Sigmoid colon (tissue), 7 donors: ENCODE measurements around the gene SPTBN4. TPM values are rescaled to one million over a fixed set of nuclear protein-coding genes. Genes with fewer than 3 reads are reported as not detected.
A peak's percentile ranks its signal among the peaks of the same experiment; 100 is the strongest.

Experiments used
- DNase-seq: peaks from one replicate; pipeline ENCODE4 v3.0.0-alpha.2; 2019
- H3K27ac ChIP-seq, 4 donors: fragments of 200-600 bp; sonication (generic); one replicate each; pipeline ENCODE4 v1.5.1; 2016 to 2019; ENCODE audit warnings: mild to moderate bottlenecking in 1 of 4
- H3K27me3 ChIP-seq, 3 donors: fragments of 200-600 bp; sonication (generic); one replicate each; pipeline ENCODE4 v1.5.1; 2019; ENCODE audit warnings: mild to moderate bottlenecking in 1 of 3
- H3K36me3 ChIP-seq, 4 donors: fragments of 200-600 bp; sonication (generic); one replicate each; pipeline ENCODE4 v1.5.1; 2016 to 2019
- H3K4me1 ChIP-seq, 4 donors: fragments of 200-600 bp; sonication (generic); one replicate each; pipeline ENCODE4 v1.5.1; 2017 to 2019
- H3K4me3 ChIP-seq, 4 donors: fragments of 200-600 bp; sonication (generic); one replicate each; pipeline ENCODE4 v1.5.1; 2017 to 2019; ENCODE audit warnings: mild to moderate bottlenecking in 2 of 4, moderate library complexity in 1 of 4
- H3K9me3 ChIP-seq, 4 donors: fragments of 200-600 bp in 3 of 4; sonication (generic) in 3 of 4; one replicate each; pipeline versions ENCODE4 v1.5.1 to v1.6.1; 2013 to 2019
- EP300 ChIP-seq, 4 donors: sonication (generic); formaldehyde crosslinking; IDR thresholded peaks; one replicate each; pipeline ENCODE4 v1.6.1; 2017; ENCODE audit warnings: antibody characterized with exemption in 4 of 4
- POLR2A ChIP-seq, 2 donors: fragments of 450-650 bp; IDR thresholded peaks; one replicate each; pipeline ENCODE4 v1.6.1; 2016; ENCODE audit warnings: antibody characterized with exemption in 2 of 2, mild to moderate bottlenecking in 2 of 2, moderate library complexity in 2 of 2
- POLR2AphosphoS5 ChIP-seq, 4 donors: sonication (generic); formaldehyde crosslinking; IDR thresholded peaks; one replicate each; pipeline ENCODE4 v1.6.1; 2017; ENCODE audit warnings: antibody characterized with exemption in 4 of 4
- WGBS, 2 donors: extraction: QIAGEN DNeasy Blood & Tissue Kit; methylation state at CpG; one replicate each; pipeline ENCODE4 v1.1.7; 2013; 5-methylcytosine and 5-hydroxymethylcytosine counted together
- intact Hi-C: fragments of 100-400 bp; cut with DNase I; formaldehyde crosslinking; loops from one replicate; pipeline ENCODE4 v1.15.1; 2023
- polyA plus RNA-seq, 3 donors: library from polyadenylated mRNA; stranded (reverse); fragments of 200-250 nt; gene quantifications; one replicate each; pipeline ENCODE4 v1.2.3, GENCODE V29; 2013
- total RNA-seq, 4 donors: library from RNA; depleted of rRNA; stranded (reverse); fragments of >200 nt; gene quantifications; one replicate each; pipeline ENCODE4 v1.1.0, GENCODE V29; 2016
- TF ChIP-seq, protein P1 (sequence below), 4 experiments: fragments of 450-650 bp in 3 of 4; fragments of 200-600 bp in 1 of 4; IDR thresholded peaks; one replicate each; pipeline ENCODE4 v1.5.1; 2016 to 2019; ENCODE audit warnings: antibody characterized with exemption in 4 of 4, mild to moderate bottlenecking in 3 of 4, moderate library complexity in 2 of 4
- donor health status: healthy with polysubstance abuse.
- donor health status: Bipolar disorder and iron deficiency.
- donor health status: healthy.

The SPTBN4 gene
- total and polyA plus RNA-seq, 7 donors, result 0.23 to 5.0 (median 1.8) TPM; not detected in 1

- Histone ChIP-seq H3K4me1 (peaks cover 0 to 36% (median 32%) of the 10 kb centered on the region in 4 donors), H3K27ac (peak overlapping the region; percentile 93 to 100 (median 100)), H3K9me3 (no peaks in the 10 kb centered on the region), H3K4me3 (peak overlapping the region; percentile 82 to 99 (median 96)), H3K36me3 (peaks cover 9 to 44% (median 22%) of the 10 kb centered on the region in 4 donors), H3K27me3 (no peaks in the 10 kb centered on the region)
- intact Hi-C loops, result loop anchor here (1.0 to 10.0 kb wide), 7 partner anchors 20 to 270 kb away; partner anchors contain the start of genes BLVRB, COQ8B, ITPKC and LTBP4
- 5 to 18% methylated on average over 18 of the region's 18 CpGs for WGBS, 2 donors
- no peak for TF ChIP-seq POLR2A (IDR thresholded peaks at IDR 0.05)
- TF ChIP-seq, protein P1, sequence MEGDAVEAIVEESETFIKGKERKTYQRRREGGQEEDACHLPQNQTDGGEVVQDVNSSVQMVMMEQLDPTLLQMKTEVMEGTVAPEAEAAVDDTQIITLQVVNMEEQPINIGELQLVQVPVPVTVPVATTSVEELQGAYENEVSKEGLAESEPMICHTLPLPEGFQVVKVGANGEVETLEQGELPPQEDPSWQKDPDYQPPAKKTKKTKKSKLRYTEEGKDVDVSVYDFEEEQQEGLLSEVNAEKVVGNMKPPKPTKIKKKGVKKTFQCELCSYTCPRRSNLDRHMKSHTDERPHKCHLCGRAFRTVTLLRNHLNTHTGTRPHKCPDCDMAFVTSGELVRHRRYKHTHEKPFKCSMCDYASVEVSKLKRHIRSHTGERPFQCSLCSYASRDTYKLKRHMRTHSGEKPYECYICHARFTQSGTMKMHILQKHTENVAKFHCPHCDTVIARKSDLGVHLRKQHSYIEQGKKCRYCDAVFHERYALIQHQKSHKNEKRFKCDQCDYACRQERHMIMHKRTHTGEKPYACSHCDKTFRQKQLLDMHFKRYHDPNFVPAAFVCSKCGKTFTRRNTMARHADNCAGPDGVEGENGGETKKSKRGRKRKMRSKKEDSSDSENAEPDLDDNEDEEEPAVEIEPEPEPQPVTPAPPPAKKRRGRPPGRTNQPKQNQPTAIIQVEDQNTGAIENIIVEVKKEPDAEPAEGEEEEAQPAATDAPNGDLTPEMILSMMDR (IDR thresholded peaks at IDR 0.05), result peak in 1 of 4 experiments; percentile 26
- TF ChIP-seq EP300 (IDR thresholded peaks at IDR 0.05), result no peak
- TF ChIP-seq POLR2AphosphoS5 (IDR thresholded peaks at IDR 0.05), result no peak
- DNase-seq, result no peak
Observed at GRCh38 chr19:40444825-40445312, 21.9 kb upstream of the SPTBN4 start.

DNA sequence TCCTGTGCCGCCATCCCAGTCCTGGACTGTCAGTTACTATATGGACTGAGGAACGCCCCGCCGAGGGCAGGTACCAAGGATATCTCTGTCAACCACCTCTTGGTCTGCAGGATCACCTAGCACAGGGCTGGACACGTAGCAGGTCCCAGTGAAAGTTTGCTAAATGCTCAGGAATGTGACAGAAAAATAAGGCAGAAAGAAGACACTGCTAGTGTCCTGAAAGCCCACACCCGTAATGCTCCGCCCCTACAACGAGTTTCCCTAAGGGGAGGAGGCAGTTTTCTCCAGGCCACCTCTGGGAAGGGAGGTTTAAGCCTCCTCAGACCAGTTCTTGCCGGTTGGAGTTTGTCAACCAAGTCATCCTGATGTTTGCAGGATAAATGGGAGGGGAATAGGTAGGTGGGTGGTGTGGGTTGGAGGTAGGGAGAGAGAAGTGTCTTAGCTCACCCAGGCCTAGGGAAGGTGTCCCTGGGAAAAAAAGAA lies 21.0 kb upstream of the SPTBN4 start:
- H3K27me3 ChIP-seq, result no peaks in the 10 kb centered on the region
- WGBS, 2 donors, result 30 to 71% methylated on average over 9 of the region's 9 CpGs
- peak overlapping the region in 3 of 4 donors; percentile 93 to 100 (median 100) for H3K27ac ChIP-seq
- H3K4me3 ChIP-seq, result no peak overlapping the region
- H3K4me1 ChIP-seq, result peaks cover 0 to 27% (median 23%) of the 10 kb centered on the region in 4 donors
- DNase-seq, result no peak
- H3K9me3 ChIP-seq, result no peaks in the 10 kb centered on the region
- H3K36me3 ChIP-seq, result peaks cover 4 to 37% (median 17%) of the 10 kb centered on the region in 4 donors
- intact Hi-C loops, result loop anchor here (2.0 to 10.0 kb wide), 4 partner anchors 19 to 269 kb away; partner anchors contain the start of genes BLVRB, COQ8B, ITPKC and PRX
- TF ChIP-seq EP300 (IDR thresholded peaks at IDR 0.05), result no peak
- TF ChIP-seq, protein P1 (IDR thresholded peaks at IDR 0.05), result no peak
- peak in 1 of 2 donors; percentile 26 for TF ChIP-seq POLR2A (IDR thresholded peaks at IDR 0.05)
- TF ChIP-seq POLR2AphosphoS5 (IDR thresholded peaks at IDR 0.05), result no peak

GRCh38 chr19:40446263-40446784 lies 20.5 kb upstream of the SPTBN4 start:
- no peak for DNase-seq
- peaks cover 0 to 22% (median 18%) of the 10 kb centered on the region in 4 donors for H3K4me1 ChIP-seq
- intact Hi-C loops, result loop anchor here (5.0 to 10.0 kb wide), 3 partner anchors 34 to 268 kb away; partner anchors contain the start of genes COQ8B, ITPKC and PRX
- H3K4me3 ChIP-seq, result no peak overlapping the region
- no peaks in the 10 kb centered on the region for H3K27me3 ChIP-seq
- TF ChIP-seq POLR2A (IDR thresholded peaks at IDR 0.05) (no peak), EP300 (IDR thresholded peaks at IDR 0.05) (no peak), POLR2AphosphoS5 (IDR thresholded peaks at IDR 0.05) (no peak)
- TF ChIP-seq, protein P1 (IDR thresholded peaks at IDR 0.05), result no peak
- peaks cover 4 to 36% (median 12%) of the 10 kb centered on the region in 4 donors for H3K36me3 ChIP-seq
- H3K9me3 ChIP-seq, result no peaks in the 10 kb centered on the region
- WGBS, 2 donors, result 84 to 86% methylated on average over 8 of the region's 8 CpGs
- no peak overlapping the region for H3K27ac ChIP-seq

DNA sequence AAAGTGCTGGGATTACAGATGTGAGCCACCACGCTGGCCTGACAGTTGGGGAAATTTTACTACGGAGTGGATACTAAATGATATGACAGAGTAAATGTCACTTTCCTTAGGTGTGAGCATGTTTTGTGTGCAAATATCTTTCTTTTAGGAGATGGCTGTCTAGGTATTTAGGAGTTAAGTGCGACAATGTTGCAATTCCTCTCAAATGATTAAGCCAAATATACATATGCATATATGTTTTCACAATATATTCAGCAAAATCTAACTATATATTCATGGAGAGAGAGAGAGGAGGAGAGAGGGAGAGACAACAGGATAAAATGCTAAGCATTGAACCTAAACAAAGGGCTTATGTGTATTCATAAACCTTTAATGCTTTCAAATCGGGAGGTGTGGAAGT lies 17.3 kb upstream of the SPTBN4 start:
- no peak overlapping the region for H3K4me3 ChIP-seq
- H3K4me1 ChIP-seq, result peaks cover 0 to 7% (median 3%) of the 10 kb centered on the region in 4 donors
- TF ChIP-seq POLR2AphosphoS5 (IDR thresholded peaks at IDR 0.05) (no peak), POLR2A (IDR thresholded peaks at IDR 0.05) (no peak), EP300 (IDR thresholded peaks at IDR 0.05) (no peak)
- TF ChIP-seq, protein P1 (IDR thresholded peaks at IDR 0.05), result no peak
- intact Hi-C loops, result loop anchor here (5.0 to 10.0 kb wide), 3 partner anchors 37 to 265 kb away; partner anchors contain the start of genes COQ8B, ITPKC and PRX
- WGBS, 2 donors, result 86 to 91% methylated on average over 4 of the region's 4 CpGs
- H3K36me3 ChIP-seq, result peaks cover 3 to 30% (median 8%) of the 10 kb centered on the region in 4 donors
- DNase-seq, result no peak
- H3K27me3 ChIP-seq, result no peaks in the 10 kb centered on the region
- H3K9me3 ChIP-seq, result no peaks in the 10 kb centered on the region
- H3K27ac ChIP-seq, result no peak overlapping the region
